SK-N-SH treated with all-trans-retinoic acid at 6 μM for 48 hours (cell line): ENCODE data around the gene ABCB8.

Source experiments
- ATAC-seq: fragments of 200-7000 bp; cut with Tn5 transposase; 3 replicates; pipeline ENCODE4 v1.9.1; 2020; ENCODE audit warnings: mild to moderate bottlenecking, moderate library complexity
- ARNTL ChIP-seq: fragments of 450-650 bp; formaldehyde crosslinking; IDR thresholded peaks from 2 replicates; pipeline ENCODE4 v1.5.0; 2020; ENCODE audit warnings: low read depth, mild to moderate bottlenecking, moderate library complexity, borderline replicate concordance
- BACH2 ChIP-seq: fragments of 250-450 bp; sonication (Bioruptor Pico); IDR thresholded peaks from 2 replicates; pipeline ENCODE4 v1.9.0; 2021; ENCODE audit warnings: mild to moderate bottlenecking, borderline replicate concordance
- CSDC2 ChIP-seq: fragments of 250-450 bp; sonication (Bioruptor Pico); IDR thresholded peaks from 2 replicates; pipeline ENCODE4 v1.5.0; 2020; ENCODE audit warnings: mild to moderate bottlenecking, moderate library complexity
- ESRRG ChIP-seq: fragments of 250-450 bp; sonication (Bioruptor Pico); IDR thresholded peaks from 2 replicates; pipeline ENCODE4 v1.6.1; 2021; ENCODE audit warnings: mild to moderate bottlenecking
- GLIS3 ChIP-seq: fragments of 250-450 bp; sonication (Bioruptor Pico); IDR thresholded peaks from 2 replicates; pipeline ENCODE4 v1.5.0; 2020; ENCODE audit warnings: mild to moderate bottlenecking, moderate library complexity
- ISL1 ChIP-seq: fragments of 250-450 bp; sonication (Bioruptor Pico); IDR thresholded peaks from 2 replicates; pipeline ENCODE4 v2.1.2; 2022; ENCODE audit warnings: mild to moderate bottlenecking, moderate library complexity
- OSR1 ChIP-seq: fragments of 250-450 bp; sonication (Bioruptor Pico); IDR thresholded peaks from 2 replicates; pipeline ENCODE4 v1.8.0; 2022; ENCODE audit warnings: moderate library complexity, mild to moderate bottlenecking, inconsistent platforms
- PPARA ChIP-seq: fragments of 250-450 bp; sonication (Bioruptor Pico); IDR thresholded peaks from 2 replicates; pipeline ENCODE4 v1.5.0; 2020; ENCODE audit warnings: mild to moderate bottlenecking, borderline replicate concordance
- RARB ChIP-seq: fragments of 250-450 bp; sonication (Bioruptor Pico); IDR thresholded peaks from 2 replicates; pipeline ENCODE4 v1.8.0; 2021; ENCODE audit warnings: mild to moderate bottlenecking, moderate library complexity
- SNAI2 ChIP-seq: fragments of 250-450 bp; sonication (Bioruptor Pico); IDR thresholded peaks from 2 replicates; pipeline ENCODE4 v1.5.0; 2020; ENCODE audit warnings: mild to moderate bottlenecking, moderate library complexity
- TCF4 ChIP-seq: fragments of 250-450 bp; sonication (Bioruptor Pico); IDR thresholded peaks from 2 replicates; pipeline ENCODE4 v1.8.0; 2021; ENCODE audit warnings: mild to moderate bottlenecking, moderate library complexity, borderline replicate concordance
- TOX ChIP-seq: fragments of 250-450 bp; sonication (Bioruptor Pico); IDR thresholded peaks from 2 replicates; pipeline ENCODE4 v1.8.0; 2021; ENCODE audit warnings: mild to moderate bottlenecking, moderate library complexity, borderline replicate concordance
- ZC3H10 ChIP-seq: fragments of 250-450 bp; sonication (Bioruptor Pico); IDR thresholded peaks from 2 replicates; pipeline ENCODE4 v1.5.1; 2021; ENCODE audit warnings: mild to moderate bottlenecking, moderate library complexity
- ZFP3 ChIP-seq: fragments of 250-450 bp; sonication (Bioruptor Pico); IDR thresholded peaks from 2 replicates; pipeline ENCODE4 v1.5.0; 2020; ENCODE audit warnings: mild to moderate bottlenecking, moderate library complexity
- ZFP30 ChIP-seq: fragments of 450-650 bp; formaldehyde crosslinking; IDR thresholded peaks from 2 replicates; pipeline ENCODE4 v1.5.0; 2022; ENCODE audit warnings: mild to moderate bottlenecking, moderate library complexity
- ZNF565 ChIP-seq: fragments of 450-650 bp; formaldehyde crosslinking; conservative IDR thresholded peaks from 2 replicates; pipeline ENCODE4 v1.5.0; 2020; ENCODE audit warnings: low read depth, mild to moderate bottlenecking, moderate library complexity
- ZNF70 ChIP-seq: fragments of 450-650 bp; formaldehyde crosslinking; IDR thresholded peaks from 2 replicates; pipeline ENCODE4 v1.5.0; 2020; ENCODE audit warnings: mild to moderate bottlenecking, moderate library complexity
- ZNF8 ChIP-seq: fragments of 450-650 bp; formaldehyde crosslinking; IDR thresholded peaks from 2 replicates; pipeline ENCODE4 v1.5.0; 2020; ENCODE audit warnings: mild to moderate bottlenecking, moderate library complexity
- TF ChIP-seq, protein P1 (sequence below): fragments of 250-450 bp; sonication (Bioruptor Pico); IDR thresholded peaks from 2 replicates; pipeline ENCODE4 v1.5.0; 2020; ENCODE audit warnings: mild to moderate bottlenecking, moderate library complexity
- TF ChIP-seq, protein P2 (sequence below): fragments of 250-450 bp; sonication (Bioruptor Pico); IDR thresholded peaks from 2 replicates; pipeline ENCODE4 v1.5.1; 2021; ENCODE audit warnings: mild to moderate bottlenecking, moderate library complexity
- TF ChIP-seq, protein P3 (sequence below): fragments of 250-450 bp; sonication (Bioruptor Pico); IDR thresholded peaks from 2 replicates; pipeline ENCODE4 v1.8.0; 2021; ENCODE audit warnings: low read depth, mild to moderate bottlenecking, moderate library complexity, borderline replicate concordance
- TF ChIP-seq, protein P4 (sequence below): fragments of 250-450 bp; sonication (Bioruptor Pico); IDR thresholded peaks from 2 replicates; pipeline ENCODE4 v1.5.1; 2020; ENCODE audit warnings: low read depth, mild to moderate bottlenecking, moderate library complexity
- TF ChIP-seq, protein P5 (sequence below): fragments of 250-450 bp; sonication (Bioruptor Pico); IDR thresholded peaks from 2 replicates; pipeline ENCODE4 v1.8.0; 2020; ENCODE audit warnings: mild to moderate bottlenecking, moderate library complexity, borderline replicate concordance

Gene ABCB8

DNA sequence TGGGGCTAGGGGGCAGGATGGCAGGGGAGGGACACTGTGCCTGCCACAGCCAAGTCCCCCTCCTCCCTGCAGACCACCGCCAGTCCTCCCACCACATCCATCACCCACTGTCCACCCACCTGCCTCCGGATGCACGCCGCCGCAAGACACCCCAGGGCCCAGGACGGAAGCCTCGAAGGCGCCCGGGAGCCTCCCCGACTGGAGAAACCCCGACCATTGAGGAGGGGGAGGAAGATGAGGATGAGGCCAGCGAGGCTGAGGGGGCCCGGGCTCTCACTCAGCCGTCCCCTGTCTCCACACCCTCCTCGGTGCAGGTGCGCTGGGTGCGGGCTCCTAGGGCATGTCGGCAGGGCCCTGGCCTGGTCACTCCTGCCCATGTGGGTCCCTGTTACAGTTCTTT lies 36.2 kb downstream of the ABCB8 start:
- no peak for ATAC-seq

DNA sequence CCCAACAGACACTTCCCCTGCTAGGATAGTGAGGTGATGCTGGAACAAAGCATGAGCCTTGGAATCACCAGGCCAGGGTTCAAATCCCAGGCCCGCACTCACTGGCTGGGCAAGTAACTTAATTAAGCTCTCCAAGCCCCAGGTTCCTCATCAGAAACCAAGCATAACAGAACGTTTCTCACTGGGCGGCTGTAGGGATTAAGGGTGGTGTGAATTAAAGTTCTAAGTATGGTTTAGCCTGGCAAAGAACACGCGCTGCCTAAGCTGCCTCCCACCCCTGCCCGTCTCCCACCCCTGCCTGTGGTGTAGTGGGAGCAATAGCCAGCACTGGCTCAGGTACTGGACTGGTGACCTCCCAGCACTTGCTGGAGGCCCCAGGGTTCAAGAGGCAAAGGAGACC lies 36.7 kb downstream of the ABCB8 start:
- no peak for TF ChIP-seq ZNF70
- TF ChIP-seq, protein P1, sequence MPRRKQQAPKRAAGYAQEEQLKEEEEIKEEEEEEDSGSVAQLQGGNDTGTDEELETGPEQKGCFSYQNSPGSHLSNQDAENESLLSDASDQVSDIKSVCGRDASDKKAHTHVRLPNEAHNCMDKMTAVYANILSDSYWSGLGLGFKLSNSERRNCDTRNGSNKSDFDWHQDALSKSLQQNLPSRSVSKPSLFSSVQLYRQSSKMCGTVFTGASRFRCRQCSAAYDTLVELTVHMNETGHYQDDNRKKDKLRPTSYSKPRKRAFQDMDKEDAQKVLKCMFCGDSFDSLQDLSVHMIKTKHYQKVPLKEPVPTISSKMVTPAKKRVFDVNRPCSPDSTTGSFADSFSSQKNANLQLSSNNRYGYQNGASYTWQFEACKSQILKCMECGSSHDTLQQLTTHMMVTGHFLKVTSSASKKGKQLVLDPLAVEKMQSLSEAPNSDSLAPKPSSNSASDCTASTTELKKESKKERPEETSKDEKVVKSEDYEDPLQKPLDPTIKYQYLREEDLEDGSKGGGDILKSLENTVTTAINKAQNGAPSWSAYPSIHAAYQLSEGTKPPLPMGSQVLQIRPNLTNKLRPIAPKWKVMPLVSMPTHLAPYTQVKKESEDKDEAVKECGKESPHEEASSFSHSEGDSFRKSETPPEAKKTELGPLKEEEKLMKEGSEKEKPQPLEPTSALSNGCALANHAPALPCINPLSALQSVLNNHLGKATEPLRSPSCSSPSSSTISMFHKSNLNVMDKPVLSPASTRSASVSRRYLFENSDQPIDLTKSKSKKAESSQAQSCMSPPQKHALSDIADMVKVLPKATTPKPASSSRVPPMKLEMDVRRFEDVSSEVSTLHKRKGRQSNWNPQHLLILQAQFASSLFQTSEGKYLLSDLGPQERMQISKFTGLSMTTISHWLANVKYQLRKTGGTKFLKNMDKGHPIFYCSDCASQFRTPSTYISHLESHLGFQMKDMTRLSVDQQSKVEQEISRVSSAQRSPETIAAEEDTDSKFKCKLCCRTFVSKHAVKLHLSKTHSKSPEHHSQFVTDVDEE (CRISPR knock-in tag) = no peak
- no peak for TF ChIP-seq CSDC2
- no peak for TF ChIP-seq ZC3H10 (CRISPR knock-in tag)
- no peak for TF ChIP-seq ZNF565 (CRISPR knock-in tag)
- no peak for TF ChIP-seq ARNTL (CRISPR knock-in tag)
- no peak for ATAC-seq

More for the DNA sequence above, 36.2 kb downstream of the ABCB8 start:
- TF ChIP-seq, protein P1 (CRISPR knock-in tag) = no peak
- TF ChIP-seq TCF4 (CRISPR knock-in tag) = no peak
- TF ChIP-seq, protein P2, sequence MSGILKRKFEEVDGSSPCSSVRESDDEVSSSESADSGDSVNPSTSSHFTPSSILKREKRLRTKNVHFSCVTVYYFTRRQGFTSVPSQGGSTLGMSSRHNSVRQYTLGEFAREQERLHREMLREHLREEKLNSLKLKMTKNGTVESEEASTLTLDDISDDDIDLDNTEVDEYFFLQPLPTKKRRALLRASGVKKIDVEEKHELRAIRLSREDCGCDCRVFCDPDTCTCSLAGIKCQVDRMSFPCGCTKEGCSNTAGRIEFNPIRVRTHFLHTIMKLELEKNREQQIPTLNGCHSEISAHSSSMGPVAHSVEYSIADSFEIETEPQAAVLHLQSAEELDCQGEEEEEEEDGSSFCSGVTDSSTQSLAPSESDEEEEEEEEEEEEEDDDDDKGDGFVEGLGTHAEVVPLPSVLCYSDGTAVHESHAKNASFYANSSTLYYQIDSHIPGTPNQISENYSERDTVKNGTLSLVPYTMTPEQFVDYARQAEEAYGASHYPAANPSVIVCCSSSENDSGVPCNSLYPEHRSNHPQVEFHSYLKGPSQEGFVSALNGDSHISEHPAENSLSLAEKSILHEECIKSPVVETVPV (CRISPR knock-in tag) = no peak
- no peak for TF ChIP-seq ESRRG
- TF ChIP-seq, protein P3, sequence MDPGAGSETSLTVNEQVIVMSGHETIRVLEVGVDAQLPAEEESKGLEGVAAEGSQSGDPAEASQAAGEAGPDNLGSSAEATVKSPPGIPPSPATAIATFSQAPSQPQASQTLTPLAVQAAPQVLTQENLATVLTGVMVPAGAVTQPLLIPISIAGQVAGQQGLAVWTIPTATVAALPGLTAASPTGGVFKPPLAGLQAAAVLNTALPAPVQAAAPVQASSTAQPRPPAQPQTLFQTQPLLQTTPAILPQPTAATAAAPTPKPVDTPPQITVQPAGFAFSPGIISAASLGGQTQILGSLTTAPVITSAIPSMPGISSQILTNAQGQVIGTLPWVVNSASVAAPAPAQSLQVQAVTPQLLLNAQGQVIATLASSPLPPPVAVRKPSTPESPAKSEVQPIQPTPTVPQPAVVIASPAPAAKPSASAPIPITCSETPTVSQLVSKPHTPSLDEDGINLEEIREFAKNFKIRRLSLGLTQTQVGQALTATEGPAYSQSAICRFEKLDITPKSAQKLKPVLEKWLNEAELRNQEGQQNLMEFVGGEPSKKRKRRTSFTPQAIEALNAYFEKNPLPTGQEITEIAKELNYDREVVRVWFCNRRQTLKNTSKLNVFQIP = no peak
- TF ChIP-seq ZC3H10 (CRISPR knock-in tag) = no peak
- no peak for TF ChIP-seq ARNTL (CRISPR knock-in tag)
- TF ChIP-seq, protein P4, sequence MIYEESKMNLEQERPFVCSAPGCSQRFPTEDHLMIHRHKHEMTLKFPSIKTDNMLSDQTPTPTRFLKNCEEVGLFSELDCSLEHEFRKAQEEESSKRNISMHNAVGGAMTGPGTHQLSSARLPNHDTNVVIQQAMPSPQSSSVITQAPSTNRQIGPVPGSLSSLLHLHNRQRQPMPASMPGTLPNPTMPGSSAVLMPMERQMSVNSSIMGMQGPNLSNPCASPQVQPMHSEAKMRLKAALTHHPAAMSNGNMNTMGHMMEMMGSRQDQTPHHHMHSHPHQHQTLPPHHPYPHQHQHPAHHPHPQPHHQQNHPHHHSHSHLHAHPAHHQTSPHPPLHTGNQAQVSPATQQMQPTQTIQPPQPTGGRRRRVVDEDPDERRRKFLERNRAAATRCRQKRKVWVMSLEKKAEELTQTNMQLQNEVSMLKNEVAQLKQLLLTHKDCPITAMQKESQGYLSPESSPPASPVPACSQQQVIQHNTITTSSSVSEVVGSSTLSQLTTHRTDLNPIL = no peak

DNA sequence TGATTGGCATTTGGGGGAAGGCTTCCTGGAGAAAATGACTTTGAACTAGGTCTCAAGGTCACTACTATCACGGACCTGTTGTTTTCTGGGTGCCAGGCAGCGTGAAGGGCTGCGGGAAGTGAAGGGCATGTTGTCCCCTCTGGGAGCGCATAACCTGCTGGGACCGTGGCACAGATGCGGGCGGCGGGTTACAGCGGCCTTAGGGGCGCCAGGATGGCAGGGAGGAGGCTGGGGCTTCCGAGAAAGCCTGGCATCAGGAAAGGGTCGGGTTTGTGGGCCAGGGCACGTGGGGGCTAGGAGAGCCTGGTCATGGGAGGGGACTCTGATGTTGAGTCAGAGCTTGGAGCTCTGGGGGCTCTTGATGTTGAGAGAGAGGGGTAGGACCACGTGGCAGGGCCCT lies 37.3 kb downstream of the ABCB8 start:
- no peak for ATAC-seq
- TF ChIP-seq ARNTL (CRISPR knock-in tag) (no peak), CSDC2 (no peak), ZNF70 (no peak), ZNF8 (CRISPR knock-in tag) (no peak), OSR1 (CRISPR knock-in tag) (no peak), TCF4 (CRISPR knock-in tag) (no peak), ZFP30 (CRISPR knock-in tag) (no peak), ISL1 (CRISPR knock-in tag) (no peak), BACH2 (no peak), ZC3H10 (CRISPR knock-in tag) (no peak), SNAI2 (CRISPR knock-in tag) (no peak), TOX (no peak), ZNF565 (CRISPR knock-in tag) (no peak), RARB (no peak), ZFP3 (CRISPR knock-in tag) (no peak), PPARA (CRISPR knock-in tag) (no peak), GLIS3 (CRISPR knock-in tag) (no peak)
- TF ChIP-seq, protein P1 (CRISPR knock-in tag) = no peak
- TF ChIP-seq, protein P5, sequence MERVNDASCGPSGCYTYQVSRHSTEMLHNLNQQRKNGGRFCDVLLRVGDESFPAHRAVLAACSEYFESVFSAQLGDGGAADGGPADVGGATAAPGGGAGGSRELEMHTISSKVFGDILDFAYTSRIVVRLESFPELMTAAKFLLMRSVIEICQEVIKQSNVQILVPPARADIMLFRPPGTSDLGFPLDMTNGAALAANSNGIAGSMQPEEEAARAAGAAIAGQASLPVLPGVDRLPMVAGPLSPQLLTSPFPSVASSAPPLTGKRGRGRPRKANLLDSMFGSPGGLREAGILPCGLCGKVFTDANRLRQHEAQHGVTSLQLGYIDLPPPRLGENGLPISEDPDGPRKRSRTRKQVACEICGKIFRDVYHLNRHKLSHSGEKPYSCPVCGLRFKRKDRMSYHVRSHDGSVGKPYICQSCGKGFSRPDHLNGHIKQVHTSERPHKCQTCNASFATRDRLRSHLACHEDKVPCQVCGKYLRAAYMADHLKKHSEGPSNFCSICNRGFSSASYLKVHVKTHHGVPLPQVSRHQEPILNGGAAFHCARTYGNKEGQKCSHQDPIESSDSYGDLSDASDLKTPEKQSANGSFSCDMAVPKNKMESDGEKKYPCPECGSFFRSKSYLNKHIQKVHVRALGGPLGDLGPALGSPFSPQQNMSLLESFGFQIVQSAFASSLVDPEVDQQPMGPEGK (CRISPR knock-in tag) = no peak
